Bone marrow (tissue), 2 donors: ENCODE results near the gene TTC21A.
A peak's percentile ranks its signal among the peaks of the same experiment; 100 is the strongest.

Experiments used
- DNase-seq, 2 donors: peaks; one replicate each; lab custom pipeline; 2025; lab: John Stamatoyannopoulos, UW

The TTC21A gene

GRCh38 chr3:39138804-39139415 lies 31.4 kb downstream of the TTC21A start:
- DNase-seq, result no peak

GRCh38 chr3:39139442-39139841 lies 32.0 kb downstream of the TTC21A start:
- no peak for DNase-seq

- DNase-seq, result no peak
Observed at GRCh38 chr3:39140341-39140971, 33.0 kb downstream of the TTC21A start.

- DNase-seq, result no peak
Observed at GRCh38 chr3:39141171-39141995, 33.9 kb downstream of the TTC21A start.

- no peak for DNase-seq
Observed at GRCh38 chr3:39142067-39142466, 34.6 kb downstream of the TTC21A start.

- no peak for DNase-seq
Observed at GRCh38 chr3:39143051-39143885, 35.8 kb downstream of the TTC21A start.

GRCh38 chr3:39144095-39144747 lies 36.7 kb downstream of the TTC21A start:
- no peak for DNase-seq

GRCh38 chr3:39144748-39145380 lies 37.4 kb downstream of the TTC21A start:
- no peak for DNase-seq

- no peak for DNase-seq
Observed at GRCh38 chr3:39146083-39146501, 38.6 kb downstream of the TTC21A start.

- DNase-seq, result peak; percentile 74 to 95
Observed at GRCh38 chr3:39146611-39147591, 39.4 kb downstream of the TTC21A start.

- peak in 1 of 2 donors; percentile 88 for DNase-seq
Observed at GRCh38 chr3:39147711-39148434, 40.4 kb downstream of the TTC21A start.

GRCh38 chr3:39148435-39149058 lies 41.1 kb downstream of the TTC21A start:
- peak in 1 of 2 donors; percentile 88 for DNase-seq

GRCh38 chr3:39149059-39149455 lies 41.6 kb downstream of the TTC21A start:
- no peak for DNase-seq

GRCh38 chr3:39149498-39150147 lies 42.1 kb downstream of the TTC21A start:
- DNase-seq, result no peak

- no peak for DNase-seq
Observed at GRCh38 chr3:39150148-39150802, 42.8 kb downstream of the TTC21A start.

- peak; percentile 46 to 48 for DNase-seq
Observed at GRCh38 chr3:39150803-39151631, 43.5 kb downstream of the TTC21A start.

GRCh38 chr3:39153977-39154279 lies 46.4 kb downstream of the TTC21A start:
- DNase-seq, result no peak
